ENCODE measurements around the gene TBCB. TPM values are rescaled to one million over a fixed set of nuclear protein-coding genes. Genes with fewer than 3 reads are reported as not detected.
"Not testable (repeated sequence)": the region's sequence is repeated elsewhere in the genome, so short reads cannot be mapped to it uniquely, and the experiment has no call there.

The TBCB gene
- polyA plus RNA-seq, 3 donors = 110 to 122 (median 112) TPM

DNA sequence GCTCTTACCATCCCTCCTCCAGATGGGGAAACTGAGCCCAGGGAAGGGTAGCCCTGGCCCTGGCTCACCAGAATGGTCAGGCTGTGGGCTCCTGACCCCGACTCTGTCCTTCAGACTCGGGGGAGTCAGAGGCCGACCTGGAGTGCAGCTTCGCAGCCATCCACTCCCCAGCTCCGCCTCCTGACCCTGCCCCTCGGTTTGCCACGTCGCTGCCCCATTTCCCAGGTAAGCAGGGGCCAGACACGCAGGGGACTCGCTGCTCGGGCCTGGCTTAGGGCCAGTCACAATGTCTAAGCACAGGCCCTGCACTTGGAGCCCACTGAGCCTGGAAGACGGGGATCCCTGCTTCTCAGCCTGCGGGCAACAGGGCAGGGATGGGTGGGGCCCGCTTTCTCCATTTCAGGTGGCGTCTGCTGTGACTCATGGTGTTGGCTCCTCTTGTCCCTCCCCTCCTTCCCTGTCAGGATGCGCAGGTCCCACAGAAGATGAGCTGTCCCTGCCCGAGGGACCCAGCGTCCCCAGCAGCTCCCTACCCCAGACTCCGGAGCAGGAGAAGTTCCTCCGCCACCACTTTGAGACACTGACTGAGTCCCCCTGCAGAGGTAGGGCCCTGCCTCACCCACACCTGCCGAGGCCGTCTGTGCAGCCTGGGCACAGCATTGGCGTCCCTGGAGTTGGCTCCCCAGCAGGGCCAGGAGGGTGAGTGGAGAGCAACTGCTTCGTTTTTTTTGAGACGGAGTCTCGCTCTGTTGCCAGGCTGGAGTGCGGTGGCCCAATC, 13.5 kb upstream of the TBCB start:
- DNase-seq (ENCODE audit: low read depth in 3 of 3, low spot score in 2 of 3) = no peak

DNA sequence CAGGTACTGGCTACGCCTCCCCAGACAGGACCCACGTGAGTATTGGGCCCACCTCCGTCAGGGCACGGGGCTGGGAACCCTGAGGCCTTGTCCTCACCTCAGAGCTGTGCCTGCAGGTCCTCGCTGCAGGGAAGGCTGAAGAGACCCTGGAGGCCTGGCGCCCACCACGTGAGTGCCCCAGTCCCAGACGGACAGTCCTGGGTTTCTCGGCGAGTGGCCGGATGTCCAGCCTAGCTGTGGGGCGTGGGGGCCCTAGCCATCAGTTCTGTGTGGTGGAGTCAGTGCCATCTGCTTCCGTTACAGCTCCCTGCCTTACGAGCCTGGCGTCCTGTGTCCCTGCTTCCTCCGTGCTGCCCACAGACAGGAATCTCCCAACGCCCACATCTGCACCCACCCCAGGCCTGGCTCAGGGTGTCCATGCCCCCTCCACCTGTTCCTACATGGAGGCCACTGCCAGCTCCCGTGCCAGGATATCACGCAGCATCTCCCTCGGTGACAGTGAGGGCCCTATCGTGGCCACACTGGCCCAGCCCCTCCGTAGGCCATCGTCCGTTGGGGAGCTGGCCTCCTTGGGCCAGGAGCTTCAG, 12.1 kb upstream of the TBCB start:
- no peak for DNase-seq (ENCODE audit: low read depth in 3 of 3, low spot score in 2 of 3)

DNA sequence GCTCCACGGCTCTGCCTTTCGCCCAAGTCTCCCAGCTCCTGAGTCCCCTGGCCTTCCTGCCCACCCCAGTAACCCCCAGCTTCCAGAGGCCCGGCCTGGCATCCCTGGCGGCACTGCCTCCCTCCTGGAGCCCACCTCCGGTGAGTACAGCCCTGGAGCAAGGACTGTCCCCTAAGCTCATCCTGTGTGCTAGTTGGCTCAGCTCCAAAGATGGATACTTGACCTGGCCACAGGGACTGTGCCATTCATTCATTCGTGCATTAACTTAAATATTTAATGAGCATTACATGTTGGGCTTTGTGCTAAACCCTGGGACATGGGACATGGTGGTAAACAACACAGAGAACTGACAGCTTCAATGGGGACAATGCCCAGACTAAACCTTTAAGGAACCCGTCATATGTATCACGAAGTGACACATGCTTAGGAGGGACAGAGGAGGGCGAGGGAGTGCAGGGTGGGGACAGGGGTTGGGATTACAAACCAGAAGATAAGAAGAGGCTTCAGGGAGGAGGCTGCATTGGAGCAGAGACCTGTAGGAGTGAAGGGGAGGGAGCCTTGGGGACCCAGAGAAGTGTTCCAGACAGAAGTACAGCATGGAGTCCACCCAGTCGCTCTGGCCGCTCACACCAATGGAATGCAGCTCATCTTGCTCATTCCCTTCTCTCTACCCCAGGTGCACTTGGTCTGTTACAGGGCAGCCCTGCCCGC, 11.3 kb upstream of the TBCB start:
- no peak for DNase-seq (ENCODE audit: low read depth in 3 of 3, low spot score in 2 of 3)

DNA sequence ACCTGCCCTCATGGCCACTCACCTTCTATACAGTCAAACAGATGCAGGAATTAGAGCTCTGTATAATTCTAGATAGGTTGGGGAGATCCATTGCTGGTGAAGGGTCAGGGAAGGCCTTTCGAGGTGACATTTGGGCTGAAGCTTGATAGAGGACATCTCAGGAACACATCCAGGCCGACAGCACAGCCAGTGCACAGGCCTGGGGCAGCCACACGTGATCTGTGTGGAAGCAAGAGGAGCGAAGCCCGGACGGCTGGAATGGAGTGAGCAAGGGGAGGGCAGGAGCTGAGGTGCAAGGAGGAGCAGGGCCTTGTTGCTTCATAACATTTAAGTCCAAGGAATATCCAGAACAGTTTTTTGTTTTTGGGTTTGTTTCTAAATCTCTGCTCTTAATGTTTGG, 8.8 kb upstream of the TBCB start:
- DNase-seq (ENCODE audit: low read depth in 3 of 3, low spot score in 2 of 3) = no peak

DNA sequence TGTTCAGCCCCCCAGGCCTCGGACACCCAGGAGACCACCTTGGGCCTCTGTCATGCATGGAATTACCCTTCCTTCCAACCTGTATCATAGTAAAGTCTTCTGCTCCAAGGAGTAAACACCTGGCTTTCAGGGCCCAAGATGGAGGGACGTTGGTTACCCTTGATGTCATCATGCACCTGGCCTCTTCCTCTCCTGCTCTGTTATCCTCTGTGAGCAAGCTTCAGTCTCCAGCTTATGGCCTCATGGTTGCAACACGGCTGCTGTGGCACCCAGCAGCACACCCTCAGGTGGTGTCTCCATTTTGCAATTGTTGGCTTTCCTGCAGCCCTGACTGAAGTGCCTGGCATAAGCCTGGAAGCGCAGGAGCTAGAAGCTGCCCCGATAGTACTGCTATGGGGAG, 8.3 kb upstream of the TBCB start:
- DNase-seq (ENCODE audit: low read depth in 3 of 3, low spot score in 2 of 3) = no peak

DNA sequence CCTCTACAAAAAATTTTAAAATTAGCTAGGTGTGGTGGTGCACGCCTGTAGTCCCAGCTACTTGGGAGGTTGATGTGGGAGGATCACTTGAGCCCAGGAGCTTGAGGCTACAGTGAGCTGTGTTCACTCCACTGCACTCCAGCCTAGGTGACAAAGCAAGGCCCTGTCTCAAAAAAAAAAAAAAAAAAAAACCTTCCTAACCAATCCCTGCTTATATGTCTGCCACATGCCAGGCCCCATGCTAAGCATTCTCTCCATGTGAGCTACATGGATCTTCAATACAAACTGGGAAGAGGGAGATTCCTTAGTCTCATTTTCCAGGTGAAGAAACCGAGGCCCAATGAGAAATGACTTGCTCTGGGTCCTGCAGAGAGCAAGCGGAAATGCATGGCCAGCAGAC, 6.6 kb upstream of the TBCB start:
- no peak for DNase-seq (ENCODE audit: low read depth in 3 of 3, low spot score in 2 of 3)

DNA sequence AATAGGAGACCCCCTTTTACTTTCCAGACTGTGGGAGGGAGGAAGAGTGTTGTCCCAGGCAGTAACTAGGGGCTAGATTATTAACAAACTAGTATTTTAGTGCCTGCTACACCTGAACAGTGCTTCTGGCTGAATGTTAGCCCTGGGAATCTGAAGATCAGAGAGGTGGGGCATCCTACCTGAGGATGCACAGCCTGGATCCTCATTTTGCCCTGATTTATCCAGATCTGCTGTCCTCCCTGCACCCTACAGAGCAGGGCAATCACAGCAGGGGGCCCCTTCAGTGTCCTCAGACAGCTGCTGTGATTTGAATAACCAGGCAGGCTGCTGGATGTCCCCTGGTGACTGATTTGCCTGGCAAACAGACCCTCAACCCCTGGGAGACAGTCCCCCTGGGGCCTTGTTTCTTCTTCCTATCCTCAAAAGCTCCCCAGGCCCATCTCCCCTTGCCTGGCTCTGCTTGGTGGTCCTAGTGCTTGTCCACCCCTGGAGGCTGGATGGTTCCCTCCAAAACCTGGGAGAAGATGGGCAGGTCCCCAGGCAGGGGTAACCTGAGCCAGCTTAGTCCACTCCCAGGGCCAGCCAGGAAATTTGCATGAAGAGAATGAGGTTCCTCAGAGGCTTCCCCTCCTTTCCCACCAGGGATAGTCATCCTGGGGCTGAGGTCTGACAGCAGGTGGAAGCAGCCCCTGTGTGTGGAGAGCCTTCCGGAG, 4.6 kb upstream of the TBCB start, which contains the start of gene OVOL3:
Gene OVOL3 (plus strand): TSS at position 657 of the 713 bp plus-strand sequence. CDS start 60 bp downstream, outside the sequence.
- DNase-seq (ENCODE audit: low read depth in 3 of 3, low spot score in 2 of 3) = no peak

DNA sequence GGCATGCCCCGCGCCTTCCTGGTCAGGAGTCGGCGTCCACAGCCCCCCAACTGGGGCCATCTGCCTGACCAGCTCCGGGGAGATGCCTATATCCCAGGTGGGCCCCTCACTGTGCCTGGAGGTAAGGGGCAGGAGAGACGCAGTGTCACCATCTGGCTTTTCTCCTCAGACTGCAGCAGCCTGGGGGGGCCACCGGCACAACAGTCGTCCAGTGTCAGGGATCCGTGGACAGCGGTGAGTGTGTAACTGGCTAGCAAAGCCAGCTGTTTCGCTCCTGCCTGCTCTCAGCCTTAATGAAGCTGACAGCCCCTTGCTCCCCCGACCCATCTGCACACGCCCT, 4.1 kb upstream of the TBCB start:
- no peak for DNase-seq (ENCODE audit: low read depth in 3 of 3, low spot score in 2 of 3)

DNA sequence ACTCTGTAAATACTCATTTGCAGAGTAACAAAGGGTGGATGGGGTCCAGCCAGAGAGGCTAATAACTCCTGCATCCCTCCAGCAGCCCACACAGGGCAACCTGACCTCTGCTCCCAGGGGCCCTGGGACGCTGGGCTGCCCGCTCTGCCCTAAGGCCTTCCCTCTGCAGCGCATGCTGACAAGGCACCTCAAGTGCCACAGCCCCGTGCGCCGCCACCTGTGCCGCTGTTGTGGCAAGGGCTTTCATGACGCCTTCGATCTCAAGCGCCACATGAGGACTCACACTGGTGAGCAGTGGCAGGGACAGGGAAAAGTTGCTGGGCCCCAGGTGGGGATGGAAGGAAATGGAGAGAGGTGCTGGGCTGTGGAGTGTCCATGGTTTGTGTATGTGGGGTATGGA, 2.6 kb upstream of the TBCB start:
- no peak for DNase-seq (ENCODE audit: low read depth in 3 of 3, low spot score in 2 of 3)

DNA sequence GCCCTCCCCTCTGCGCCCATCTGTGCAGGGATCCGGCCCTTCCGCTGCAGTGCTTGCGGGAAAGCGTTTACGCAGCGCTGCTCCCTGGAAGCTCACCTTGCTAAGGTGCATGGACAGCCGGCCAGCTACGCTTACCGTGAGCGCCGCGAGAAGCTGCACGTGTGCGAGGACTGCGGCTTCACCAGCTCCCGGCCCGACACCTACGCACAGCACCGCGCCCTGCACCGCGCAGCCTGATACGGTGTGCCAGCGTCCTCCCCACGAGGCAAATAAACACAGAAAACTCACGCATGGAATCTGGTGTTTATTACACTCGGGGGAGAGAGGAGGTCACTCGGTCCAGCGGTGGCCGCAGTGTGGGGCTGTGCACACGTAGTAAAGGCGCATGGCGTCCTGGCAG, 1.8 kb upstream of the TBCB start:
- no peak for DNase-seq (ENCODE audit: low read depth in 3 of 3, low spot score in 2 of 3)

DNA sequence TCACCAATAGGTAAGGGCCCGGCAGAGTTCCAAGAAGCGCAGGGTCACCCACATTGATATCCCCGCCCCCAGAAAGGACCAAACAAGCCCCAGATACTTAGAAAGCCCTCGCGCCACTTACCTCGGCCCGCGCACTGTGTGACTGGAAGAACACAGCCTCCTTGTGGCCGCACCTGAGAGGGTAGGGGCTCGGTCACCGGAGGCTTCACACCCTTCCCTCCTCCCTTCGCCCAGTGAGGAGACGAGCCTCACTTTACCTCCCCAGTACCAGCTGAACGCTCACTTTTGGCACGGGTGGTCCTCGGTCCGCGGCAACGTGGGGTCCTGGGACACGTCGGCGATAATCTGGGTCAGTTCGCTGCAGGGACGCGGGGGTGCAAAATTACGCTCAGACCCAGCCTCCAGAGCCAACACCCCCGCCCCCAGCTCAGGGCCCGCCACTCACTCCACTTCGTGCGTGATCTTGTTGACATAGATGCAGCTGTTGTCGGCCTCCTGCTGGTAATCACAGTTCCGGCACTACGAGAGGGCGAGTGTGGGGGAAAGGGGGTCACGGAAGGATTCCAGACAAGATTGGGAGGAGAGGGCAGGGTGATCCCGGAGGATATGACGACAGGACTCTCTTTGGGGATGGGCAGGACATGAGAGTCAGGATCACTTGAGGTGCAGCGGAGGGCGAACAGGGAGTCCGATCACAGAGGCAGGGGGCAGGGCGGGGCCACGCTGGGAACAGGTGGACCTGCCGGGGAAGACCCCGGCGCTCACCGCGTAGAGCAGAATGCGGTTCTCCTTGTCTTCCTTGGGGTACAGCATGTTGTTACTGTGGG, 1.2 kb upstream of the TBCB start:
- no peak for DNase-seq (ENCODE audit: low read depth in 3 of 3, low spot score in 2 of 3)

DNA sequence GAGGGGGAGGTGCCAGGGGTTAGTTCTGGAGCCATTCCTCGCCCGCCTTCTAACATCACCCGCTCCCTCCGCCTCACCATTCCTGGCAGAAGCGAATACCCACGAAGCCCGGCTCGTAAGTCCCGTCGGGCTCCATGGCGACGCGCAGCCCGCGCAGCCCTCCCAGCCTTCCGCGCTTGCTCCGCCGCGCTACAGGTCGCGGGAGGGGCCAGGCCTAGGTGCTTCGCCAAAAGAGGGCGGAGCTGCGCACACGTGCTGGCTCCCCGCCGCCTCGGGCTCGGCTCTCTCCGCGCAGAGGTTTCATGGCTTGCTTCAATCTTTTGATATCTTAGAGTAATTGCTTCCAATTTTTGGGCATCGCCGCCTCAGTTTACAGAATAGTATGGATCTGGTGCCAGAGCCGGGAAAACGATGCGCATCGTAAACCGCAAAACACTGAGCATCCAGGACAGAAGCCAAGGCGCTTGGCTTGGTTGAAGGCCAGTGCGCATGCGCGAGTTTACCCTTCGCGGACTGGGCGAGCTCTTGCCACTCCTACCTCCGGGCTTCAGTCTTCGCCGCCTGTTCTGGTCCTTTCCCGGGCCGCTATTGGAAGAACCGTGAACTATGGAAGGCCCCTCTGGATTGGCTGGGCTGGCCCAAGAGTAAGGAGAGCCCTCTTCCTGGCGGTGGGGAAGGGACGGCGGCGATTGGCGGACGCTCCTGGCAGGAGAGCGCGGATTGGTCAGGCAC, 381 bp upstream of the TBCB start, which contains the start of gene POLR2I:
Gene POLR2I (minus strand): TSS at position 155 of the 732 bp plus-strand sequence. CDS start 19 bp downstream, at position 136.
- peak; percentile 98 to 100 (median 99) for DNase-seq (ENCODE audit: low read depth in 3 of 3, low spot score in 2 of 3)

DNA sequence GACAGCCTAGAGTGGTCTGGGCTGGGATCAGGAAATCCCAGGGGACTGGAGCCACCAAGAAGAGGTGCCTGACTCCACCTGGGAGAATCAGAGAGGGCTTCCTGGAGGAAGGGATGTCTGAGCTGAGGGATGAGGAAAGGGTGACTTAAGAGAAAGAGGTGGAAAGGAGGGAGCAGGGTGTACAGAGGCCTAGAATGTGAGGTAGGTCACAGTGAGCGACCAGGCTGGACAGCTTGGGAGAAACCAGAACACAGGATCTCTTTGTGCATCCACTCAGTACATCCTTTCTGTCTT, 1.0 kb downstream of the TBCB start:
- no peak for DNase-seq (ENCODE audit: low read depth in 3 of 3, low spot score in 2 of 3)

DNA sequence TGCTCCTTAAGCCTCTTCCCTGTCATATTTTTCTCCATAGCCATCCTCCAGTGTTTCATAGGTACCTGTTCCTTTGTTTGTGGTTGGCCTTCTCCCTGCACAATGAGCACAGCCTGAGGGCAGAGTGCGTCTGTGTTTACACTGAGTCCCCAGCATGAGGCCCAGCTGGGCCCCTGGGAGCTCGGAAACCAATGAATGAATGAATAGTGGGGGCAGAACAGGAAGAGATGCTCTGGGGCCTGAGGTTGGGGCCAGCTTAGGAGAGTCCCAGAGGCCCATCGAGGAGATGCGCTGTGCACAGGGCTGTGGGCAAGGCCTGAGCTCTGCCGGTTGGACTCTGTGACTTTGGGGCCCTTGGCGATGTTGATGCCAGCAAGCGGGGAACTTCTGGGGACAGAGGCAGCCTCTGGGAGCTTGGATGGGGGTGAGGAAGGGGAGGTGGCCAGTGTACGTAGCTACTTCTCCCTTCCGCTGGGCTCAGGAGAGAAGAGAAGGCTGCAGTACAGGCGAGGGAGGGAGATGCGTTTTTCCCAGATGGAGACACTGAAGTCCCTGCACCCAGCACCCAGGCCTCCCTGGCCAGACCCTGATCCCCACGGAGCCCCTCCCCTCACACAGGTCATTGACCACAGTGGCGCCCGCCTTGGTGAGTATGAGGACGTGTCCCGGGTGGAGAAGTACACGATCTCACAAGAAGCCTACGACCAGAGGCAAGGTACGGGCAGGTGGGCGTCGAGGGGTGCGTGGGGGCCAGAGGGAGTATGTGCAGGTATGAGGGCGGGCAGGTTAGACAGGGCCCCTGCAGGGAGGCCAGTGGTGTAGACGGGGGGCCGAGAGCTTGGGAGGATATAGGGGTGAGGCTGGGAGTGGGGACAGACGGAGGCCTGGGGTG, 5.1 kb downstream of the TBCB start:
- no peak for DNase-seq (ENCODE audit: low read depth in 3 of 3, low spot score in 2 of 3)

DNA sequence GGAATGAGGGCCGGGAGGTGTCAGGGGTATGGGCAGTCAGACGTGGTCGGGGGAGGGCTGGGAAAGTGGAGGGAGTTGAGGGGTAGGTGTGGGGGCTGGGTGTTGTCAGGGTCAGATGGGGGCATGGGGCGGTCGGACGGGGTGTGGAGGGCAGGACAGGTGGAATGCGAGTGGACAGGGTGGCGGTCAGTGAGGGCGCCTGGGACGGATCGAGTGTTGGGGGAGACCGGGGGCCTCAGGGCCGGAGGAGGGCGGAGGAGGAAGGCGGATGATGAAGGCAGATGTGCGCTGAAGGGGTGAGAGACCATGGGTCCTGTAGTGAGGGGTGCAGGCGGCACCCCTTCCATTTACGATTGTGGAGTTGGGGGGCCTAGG, 5.7 kb downstream of the TBCB start:
- DNase-seq (ENCODE audit: low read depth in 3 of 3, low spot score in 2 of 3) = no peak

DNA sequence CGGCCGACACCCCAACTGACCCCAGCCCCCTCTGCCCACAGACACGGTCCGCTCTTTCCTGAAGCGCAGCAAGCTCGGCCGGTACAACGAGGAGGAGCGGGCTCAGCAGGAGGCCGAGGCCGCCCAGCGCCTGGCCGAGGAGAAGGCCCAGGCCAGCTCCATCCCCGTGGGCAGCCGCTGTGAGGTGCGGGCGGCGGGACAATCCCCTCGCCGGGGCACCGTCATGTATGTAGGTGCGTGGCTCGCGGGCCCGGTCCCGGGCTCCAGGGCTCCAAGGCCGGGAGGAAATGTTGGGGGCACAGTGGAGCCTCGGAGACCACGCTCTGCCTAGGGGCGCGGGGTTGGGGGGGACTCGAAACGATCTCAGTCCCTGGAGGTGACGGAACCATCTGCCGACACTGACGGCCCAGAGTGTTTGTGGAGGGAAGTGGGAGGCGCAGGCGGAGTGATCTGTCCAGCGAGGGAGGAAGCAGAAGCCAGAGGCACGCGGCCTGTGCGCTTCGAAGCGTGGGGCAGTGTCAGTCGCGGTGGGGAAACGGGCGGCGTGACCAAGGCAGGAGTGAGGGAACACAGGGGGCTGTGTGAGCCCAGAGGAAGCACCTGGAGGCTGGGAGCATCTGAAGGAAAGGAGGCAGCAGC, 6.3 kb downstream of the TBCB start:
- no peak for DNase-seq (ENCODE audit: low read depth in 3 of 3, low spot score in 2 of 3)

DNA sequence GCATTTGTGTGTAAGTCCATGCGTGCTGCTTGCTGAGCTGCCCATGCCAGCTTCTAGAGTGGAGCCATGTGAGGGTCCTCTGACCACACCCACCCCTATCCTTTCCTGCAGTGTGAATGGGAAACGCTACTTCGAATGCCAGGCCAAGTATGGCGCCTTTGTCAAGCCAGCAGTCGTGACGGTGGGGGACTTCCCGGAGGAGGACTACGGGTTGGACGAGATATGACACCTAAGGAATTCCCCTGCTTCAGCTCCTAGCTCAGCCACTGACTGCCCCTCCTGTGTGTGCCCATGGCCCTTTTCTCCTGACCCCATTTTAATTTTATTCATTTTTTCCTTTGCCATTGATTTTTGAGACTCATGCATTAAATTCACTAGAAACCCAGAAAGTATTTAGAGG, 10.3 kb downstream of the TBCB start:
- no peak for DNase-seq (ENCODE audit: low read depth in 3 of 3, low spot score in 2 of 3)

DNA sequence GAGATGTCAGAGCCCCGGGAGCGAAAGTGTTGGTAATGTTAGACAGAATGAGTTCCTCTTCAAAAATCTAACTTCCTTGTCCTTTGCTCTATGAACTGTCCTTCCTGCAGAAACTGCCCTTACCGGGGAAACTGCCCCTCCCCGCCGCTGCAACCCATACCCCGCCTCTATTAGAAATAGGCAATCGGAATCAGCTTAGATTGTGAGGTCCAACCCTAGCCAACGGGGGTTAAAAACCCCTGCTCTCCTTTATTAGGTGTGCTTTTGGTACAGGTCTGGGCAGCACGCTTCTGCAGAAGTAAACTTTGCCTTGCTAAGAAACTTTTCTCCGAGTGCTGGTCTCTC, 13.1 kb downstream of the TBCB start:
- DNase-seq (ENCODE audit: low read depth in 3 of 3, low spot score in 2 of 3) = no peak

DNA sequence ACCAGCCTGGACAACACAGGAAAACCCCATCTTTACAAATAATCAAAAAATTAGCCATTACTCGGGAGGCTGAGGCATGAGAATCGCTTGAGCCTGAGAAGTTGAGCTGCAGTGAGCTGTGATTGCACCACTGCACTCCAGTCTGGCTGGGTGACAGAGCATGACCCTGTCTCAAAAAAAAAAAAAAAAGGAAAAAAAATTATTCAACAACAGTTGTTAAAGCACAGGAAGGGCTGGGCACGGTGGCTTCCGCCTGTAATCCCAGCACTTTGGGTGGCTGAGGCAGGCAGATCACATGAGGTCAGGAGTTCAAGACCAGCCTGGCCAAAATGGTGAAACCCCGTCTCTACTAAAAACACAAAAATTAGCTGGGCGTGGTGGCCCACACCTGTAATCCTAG, 16.0 kb downstream of the TBCB start:
- DNase-seq (ENCODE audit: low read depth in 3 of 3, low spot score in 2 of 3) = not testable (repeated sequence)
